Activated CD4-positive, alpha-beta T cell treated with anti-CD3 and anti-CD28 coated beads, Interleukin-2, amount 50 U/mL, for 1 hour (primary cell): ENCODE measurements around the gene ATP1B3.
"Not testable (repeated sequence)": the region's sequence is repeated elsewhere in the genome, so short reads cannot be mapped to it uniquely, and the experiment has no call there.

Experiments
- DNase-seq: peaks from one replicate; pipeline ENCODE4 v3.0.0-alpha.2; 2020

ATP1B3 gene

GRCh38 chr3:141909408-141909807, 33.0 kb downstream of the ATP1B3 start:
- no peak for DNase-seq

GRCh38 chr3:141909986-141910385, 33.5 kb downstream of the ATP1B3 start:
- not testable (repeated sequence) for DNase-seq

- peak; percentile 27 for DNase-seq
Observed at GRCh38 chr3:141913150-141913811, 36.8 kb downstream of the ATP1B3 start.

- DNase-seq: no peak
Observed at GRCh38 chr3:141914311-141914710, 37.9 kb downstream of the ATP1B3 start.

- DNase-seq: no peak
Observed at GRCh38 chr3:141915016-141915415, 38.6 kb downstream of the ATP1B3 start.

GRCh38 chr3:141915766-141916165, 39.3 kb downstream of the ATP1B3 start:
- no peak for DNase-seq

- DNase-seq: no peak
Observed at GRCh38 chr3:141920701-141921100, 44.3 kb downstream of the ATP1B3 start.

- no peak for DNase-seq
Observed at GRCh38 chr3:141921316-141921715, 44.9 kb downstream of the ATP1B3 start.

GRCh38 chr3:141925677-141926076, 49.2 kb downstream of the ATP1B3 start:
- DNase-seq: not testable (repeated sequence)

GRCh38 chr3:141926929-141927328, 50.5 kb downstream of the ATP1B3 start:
- no peak for DNase-seq

- DNase-seq: no peak
Observed at GRCh38 chr3:141928631-141929270, 52.3 kb downstream of the ATP1B3 start.

- DNase-seq: no peak
Observed at GRCh38 chr3:141929341-141929995, 53.0 kb downstream of the ATP1B3 start.

- no peak for DNase-seq
Observed at GRCh38 chr3:141930801-141931200, 54.4 kb downstream of the ATP1B3 start.

- DNase-seq: no peak
Observed at GRCh38 chr3:141933421-141934300, 57.2 kb downstream of the ATP1B3 start.

GRCh38 chr3:141934354-141934753, 57.9 kb downstream of the ATP1B3 start:
- no peak for DNase-seq

GRCh38 chr3:141938011-141938500, 61.6 kb downstream of the ATP1B3 start:
- no peak for DNase-seq

GRCh38 chr3:141939759-141940158, 63.3 kb downstream of the ATP1B3 start:
- no peak for DNase-seq

- no peak for DNase-seq
Observed at GRCh38 chr3:141940194-141940776, 63.8 kb downstream of the ATP1B3 start.

- DNase-seq: no peak
Observed at GRCh38 chr3:141941093-141941492, 64.7 kb downstream of the ATP1B3 start.

GRCh38 chr3:141942006-141942405, 65.6 kb downstream of the ATP1B3 start:
- DNase-seq: no peak

GRCh38 chr3:141945726-141946485, 69.5 kb downstream of the ATP1B3 start:
- DNase-seq: no peak

GRCh38 chr3:141949399-141949798, 73.0 kb downstream of the ATP1B3 start:
- no peak for DNase-seq
